HG03060 (cell line): ENCODE results near the gene NRP1.
"Not testable (repeated sequence)": the region's sequence is repeated elsewhere in the genome, so short reads cannot be mapped to it uniquely, and the experiment has no call there.

Experiments used
- ATAC-seq: cut with Tn5 transposase; IDR thresholded peaks from one replicate; pipeline ENCODE4 v1.9.1; 2021; ENCODE audit warnings: low read depth, moderate number of reproducible peaks; ENCODE audit not compliant: unreplicated experiment

NRP1 gene

GRCh38 chr10:33325929-33326328, 8.5 kb downstream of the NRP1 start:
- ATAC-seq, result no peak

GRCh38 chr10:33323721-33324120, 10.7 kb downstream of the NRP1 start:
- no peak for ATAC-seq

DNA sequence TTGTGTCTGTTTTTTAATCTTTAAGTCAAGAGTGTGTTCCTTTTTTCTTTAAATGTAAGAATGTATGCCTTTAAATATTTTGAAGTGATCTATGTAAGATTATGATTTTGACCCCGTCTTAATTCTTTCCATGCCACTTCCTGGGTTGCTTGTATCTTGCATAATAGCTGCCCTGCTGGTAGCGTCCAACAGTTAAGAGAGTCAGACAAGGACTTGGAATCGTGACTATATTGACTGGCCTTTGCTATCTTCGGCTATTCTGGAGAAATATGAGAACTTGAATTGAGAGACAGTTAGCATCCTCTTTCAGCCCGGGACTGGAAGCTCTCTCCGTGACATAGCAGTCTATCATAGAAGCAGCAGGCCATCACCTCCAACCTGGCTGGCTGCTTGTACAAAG, 13.0 kb downstream of the NRP1 start:
- ATAC-seq, result no peak

DNA sequence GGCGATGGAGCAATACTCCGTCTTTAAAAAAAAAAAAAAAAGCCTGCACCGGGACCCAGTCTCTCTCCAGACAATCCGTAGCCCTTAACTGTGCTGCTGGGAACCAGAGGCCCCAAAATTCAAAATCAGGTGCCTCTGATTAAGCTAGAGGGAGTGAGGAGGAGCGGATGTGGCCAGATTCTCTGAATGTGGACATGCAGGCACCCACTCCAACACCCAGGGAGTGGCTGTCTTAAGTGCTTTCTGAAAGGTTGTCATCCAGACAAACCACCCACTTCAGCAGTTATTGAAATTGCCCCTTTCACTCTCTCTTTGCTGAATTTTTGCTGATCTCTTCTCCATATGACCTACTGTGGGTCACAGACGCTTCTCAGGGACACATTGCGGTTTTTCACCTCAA, 14.2 kb downstream of the NRP1 start:
- no peak for ATAC-seq

DNA sequence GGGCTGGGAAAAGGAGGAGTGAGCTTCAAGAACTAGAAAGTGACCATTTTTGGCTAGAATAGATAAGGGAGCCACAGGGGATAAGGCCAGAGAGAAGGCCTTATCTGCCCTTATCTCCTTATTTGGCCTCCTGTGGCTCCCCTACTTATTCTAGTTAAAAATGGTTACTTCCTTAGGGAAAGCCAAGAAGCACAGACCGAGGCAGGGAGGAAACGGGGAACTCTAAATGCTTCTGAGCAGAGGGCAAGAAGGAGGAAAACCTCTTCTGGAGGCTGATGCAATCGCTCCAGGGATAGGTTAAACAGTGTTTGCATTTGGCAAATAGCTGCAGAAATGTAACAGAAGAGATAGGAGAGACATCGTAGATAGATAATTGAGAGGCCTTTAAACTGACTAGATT, 18.6 kb downstream of the NRP1 start:
- no peak for ATAC-seq

GRCh38 chr10:33314811-33315561, 19.5 kb downstream of the NRP1 start:
- ATAC-seq, result no peak

DNA sequence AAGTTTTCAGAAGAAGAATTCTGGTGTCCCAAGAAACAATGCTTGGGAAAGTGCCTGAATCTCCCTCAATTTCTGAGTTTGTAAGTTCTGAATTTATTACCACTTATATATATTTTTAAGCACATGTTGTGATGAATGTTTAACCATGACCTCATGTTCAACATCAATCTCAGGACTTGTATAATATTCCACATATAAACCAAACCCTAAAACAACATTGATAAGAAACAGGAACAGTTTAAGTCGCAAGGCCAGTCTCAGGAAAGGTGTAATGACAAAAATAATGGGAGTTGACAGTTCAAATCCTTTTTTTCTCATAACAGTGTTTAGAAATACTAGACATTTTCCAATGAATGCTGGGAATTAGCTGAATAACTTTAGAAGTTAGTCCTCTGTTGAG, 22.8 kb downstream of the NRP1 start:
- ATAC-seq, result no peak

DNA sequence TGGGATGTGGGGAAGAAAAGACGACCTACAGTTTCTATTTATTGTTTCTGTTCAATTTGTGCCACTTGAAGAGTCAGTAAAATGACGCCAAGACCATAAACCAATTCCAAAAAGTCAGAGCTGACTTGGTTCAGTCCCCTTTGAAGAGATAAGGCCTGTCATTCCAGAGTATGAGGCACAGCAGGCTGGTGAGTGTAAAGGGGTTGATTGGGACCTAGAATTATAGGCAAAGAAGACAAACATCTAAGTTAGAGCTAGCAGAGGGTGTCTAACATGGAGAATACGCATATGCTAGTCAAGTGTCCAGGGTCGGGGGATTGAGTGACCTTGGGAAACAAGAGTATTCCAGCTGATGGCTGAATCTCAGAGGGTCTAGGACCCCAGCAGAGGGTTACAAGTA, 23.6 kb downstream of the NRP1 start:
- ATAC-seq, result no peak

- ATAC-seq, result no peak
Observed at GRCh38 chr10:33309406-33309805, 25.1 kb downstream of the NRP1 start.

- no peak for ATAC-seq
Observed at GRCh38 chr10:33307835-33308234, 26.6 kb downstream of the NRP1 start.

DNA sequence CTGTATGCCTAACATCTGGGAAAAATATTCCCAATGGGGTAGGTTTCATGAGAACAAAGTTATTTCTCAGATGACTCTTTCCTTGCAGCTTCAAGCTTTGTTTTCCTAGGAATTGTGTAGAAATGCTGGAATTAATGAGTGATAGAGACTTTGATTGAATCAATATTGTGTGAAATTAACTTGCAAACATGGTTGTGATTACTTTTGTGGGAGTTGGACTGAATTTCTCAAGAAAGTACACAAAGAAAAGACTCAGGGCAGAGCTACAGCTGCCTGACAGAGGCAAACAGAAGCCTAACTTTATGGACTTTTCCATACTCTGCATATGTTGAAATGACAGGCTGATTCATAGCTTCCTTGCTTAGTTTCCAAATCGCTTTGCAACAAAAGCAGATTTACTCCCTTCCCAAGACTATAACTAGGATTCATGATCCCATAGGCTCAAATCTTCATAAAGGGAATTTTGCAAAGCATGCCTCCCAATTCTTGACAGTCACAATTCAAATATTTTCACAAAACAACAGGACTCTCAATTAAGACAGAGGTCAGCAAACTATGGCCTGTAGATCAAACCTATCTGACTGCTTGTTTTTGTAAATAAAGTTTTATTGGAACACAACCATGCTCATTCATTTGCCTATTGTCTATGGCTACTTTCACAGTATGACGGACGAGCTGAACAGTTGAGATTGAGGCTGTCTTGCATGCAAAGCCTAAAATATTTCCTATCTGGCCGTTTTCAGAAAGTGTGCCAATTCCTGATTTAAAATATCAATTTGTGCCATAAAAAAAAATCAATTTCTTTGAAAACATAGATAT, 27.6 kb downstream of the NRP1 start:
- ATAC-seq, result no peak

GRCh38 chr10:33306126-33306525, 28.3 kb downstream of the NRP1 start:
- ATAC-seq, result no peak

DNA sequence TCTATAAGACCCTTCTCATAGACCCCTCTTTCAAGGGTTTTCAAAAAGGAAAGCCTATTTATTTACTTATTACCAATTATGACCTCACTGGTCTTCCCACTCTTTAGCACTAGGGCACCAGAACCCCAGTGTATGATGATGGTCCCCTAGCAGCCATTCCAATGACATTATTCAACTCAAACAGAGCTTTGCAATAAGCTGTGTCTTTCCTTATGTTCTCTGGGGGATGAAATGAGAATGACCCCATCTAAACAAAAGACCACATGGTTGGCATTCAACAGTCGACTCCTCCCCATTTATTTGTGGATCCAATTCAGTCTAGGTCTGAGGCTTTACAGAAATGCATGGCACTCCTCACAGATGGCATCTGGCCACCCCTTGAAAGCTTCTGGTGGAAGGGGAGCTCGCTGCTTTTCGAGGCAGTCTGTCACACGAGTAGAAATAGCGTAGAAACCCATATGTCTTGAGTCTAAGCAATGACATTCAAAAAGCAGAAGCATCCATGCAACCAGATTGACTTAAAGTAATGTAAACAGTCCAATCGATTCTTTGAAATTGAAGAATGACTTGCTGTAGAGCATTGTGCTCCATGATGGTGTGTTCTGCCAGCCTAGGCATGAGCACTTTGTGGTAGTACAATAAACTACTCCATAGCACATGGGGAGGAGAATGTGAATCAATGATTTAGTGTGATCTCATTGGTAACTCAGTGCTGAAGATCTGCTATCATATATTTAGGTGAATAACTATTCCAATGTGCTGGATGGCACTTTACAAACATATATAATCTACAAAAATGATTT, 29.8 kb downstream of the NRP1 start:
- no peak for ATAC-seq

GRCh38 chr10:33303988-33304387, 30.5 kb downstream of the NRP1 start:
- no peak for ATAC-seq

- no peak for ATAC-seq
Observed at GRCh38 chr10:33302208-33302829, 32.1 kb downstream of the NRP1 start.

- no peak for ATAC-seq
Observed at GRCh38 chr10:33301097-33301789, 33.2 kb downstream of the NRP1 start.

DNA sequence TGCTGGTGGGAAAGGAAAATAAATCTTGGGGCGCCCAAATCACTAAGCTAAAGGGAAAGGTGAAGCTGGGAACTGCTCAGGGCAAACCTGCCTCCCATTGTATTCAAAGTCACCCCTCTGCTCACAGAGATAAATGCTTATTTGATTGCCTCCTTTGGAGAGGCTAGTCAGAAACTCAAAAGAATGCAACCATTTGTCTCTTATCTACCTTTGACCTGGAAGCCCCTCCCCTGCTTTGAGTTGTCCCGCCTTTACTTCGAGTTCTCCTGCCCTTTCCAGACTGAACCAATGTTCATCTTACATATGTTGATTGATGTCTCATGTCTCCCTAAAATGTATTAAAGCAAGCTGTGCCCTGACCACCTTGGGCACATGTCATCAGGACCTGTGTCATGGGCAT, 33.9 kb downstream of the NRP1 start:
- ATAC-seq, result not testable (repeated sequence)

DNA sequence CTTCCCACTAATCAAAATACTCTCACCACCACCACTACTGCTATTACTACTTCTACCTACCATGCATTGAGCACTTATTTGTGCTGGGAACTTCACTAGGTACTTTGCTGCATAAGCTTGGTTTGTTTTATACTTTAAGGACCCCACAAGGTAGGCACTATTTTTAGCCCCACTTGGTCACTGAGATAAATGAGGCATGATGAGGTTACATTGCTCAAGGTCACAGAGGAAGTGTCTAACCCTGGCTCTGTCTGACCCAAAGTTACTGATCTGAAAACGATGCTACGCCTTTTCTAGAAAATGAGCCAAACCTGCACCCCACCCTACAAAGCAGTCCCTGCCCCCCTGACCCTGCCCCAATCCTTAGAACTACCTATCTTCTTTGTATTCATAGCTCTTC, 35.6 kb downstream of the NRP1 start:
- no peak for ATAC-seq

DNA sequence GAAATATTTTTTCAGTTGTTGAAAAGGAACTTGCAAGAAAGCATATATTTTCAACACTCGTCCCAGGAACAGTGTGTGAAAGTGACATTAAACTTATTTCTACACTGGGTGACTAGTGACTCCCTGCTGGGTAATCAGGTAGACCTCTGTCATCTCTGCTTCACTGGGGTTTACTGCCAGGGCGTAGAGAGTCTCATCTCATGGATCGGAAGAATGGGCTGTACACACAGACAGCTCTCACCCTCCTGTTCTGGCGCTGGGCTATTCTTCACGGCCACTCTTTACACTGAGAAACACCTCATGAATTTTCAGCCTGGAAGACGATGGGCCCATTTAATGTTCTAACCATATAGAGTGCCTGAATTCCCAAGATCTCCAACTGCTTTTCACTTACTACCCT, 36.4 kb downstream of the NRP1 start:
- no peak for ATAC-seq

GRCh38 chr10:33295851-33296250, 38.6 kb downstream of the NRP1 start:
- no peak for ATAC-seq
